Nucleus accumbens (tissue), 56 donors: ENCODE measurements around the gene SLC25A17.
"Not testable (repeated sequence)": the region's sequence is repeated elsewhere in the genome, so short reads cannot be mapped to it uniquely, and the experiment has no call there.

Experiments used
- DNase-seq, 56 donors: peaks; one replicate each; lab custom pipeline; 2025; lab: John Stamatoyannopoulos, UW

The SLC25A17 gene

DNA sequence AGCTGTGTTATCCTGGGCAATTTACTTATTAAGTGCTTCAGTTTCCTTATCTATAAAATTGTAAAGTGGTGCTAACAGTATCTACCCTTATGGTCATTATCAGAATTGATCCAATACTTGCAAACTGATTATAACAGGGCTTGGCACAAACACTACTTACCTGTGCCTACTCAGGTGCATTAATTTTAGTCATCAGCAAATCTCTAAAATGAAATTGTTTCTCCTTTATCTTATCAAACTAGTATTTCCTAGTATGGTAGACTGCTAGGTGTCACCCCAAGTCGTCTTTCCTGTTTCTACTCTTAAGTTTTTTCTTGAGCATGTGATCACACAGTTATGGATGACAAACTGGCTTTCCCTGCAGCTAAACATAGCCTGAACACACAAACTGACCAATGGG is 4.3 kb upstream of the SLC25A17 start:
- no peak for DNase-seq

DNA sequence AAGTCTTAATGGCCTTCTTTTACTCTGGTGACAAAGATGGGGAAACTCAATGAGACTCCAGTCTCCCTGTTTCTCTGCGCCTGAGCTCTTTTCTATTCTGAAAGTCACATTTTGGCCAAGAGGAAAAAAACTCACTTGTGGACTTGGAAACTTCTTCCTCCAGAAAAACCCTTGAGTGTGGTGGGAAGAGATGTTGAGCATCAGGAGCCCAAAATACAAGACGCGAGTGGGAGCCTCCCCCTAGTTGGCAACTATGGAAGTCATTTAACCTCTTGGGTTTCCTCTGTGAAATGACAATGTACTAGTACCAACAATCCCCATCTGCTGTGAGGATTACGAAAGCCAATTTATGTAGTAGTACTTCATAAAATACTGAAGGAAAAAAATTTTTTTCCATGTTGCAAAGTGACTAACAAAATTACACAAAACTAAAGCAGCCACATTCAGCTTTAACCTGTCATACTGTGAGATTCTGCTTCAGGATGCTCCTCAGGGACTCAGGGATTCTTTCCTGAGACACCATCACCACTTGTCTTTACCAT is 524 bp upstream of the SLC25A17 start:
- no peak for DNase-seq

DNA sequence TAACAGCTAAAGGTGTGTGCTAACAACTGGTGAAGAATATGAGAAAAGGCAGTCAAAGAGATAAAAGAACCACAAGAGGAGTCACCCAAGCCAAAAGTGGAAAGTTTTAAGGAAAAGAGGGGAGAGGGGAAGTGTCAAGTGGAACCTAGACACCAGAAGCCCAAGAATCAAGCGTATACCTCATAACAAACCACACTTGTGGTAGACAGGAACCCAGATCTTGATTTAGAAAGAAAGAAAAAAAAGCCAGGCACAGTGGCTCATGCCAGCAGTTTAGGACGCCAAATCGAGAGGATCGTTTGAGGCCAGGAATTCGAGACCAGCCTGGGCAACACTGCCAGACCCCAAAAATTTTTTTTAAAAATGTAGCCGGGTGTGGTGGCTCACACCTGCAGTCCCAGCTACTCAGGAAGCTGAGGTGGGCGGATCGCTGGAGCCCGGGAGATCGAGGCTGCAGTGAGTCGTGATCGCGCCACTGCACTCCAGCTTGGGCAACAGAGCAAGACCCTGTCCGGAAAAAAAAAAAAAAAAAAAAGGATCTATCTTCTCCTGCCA is 877 bp downstream of the SLC25A17 start:
- DNase-seq = no peak

DNA sequence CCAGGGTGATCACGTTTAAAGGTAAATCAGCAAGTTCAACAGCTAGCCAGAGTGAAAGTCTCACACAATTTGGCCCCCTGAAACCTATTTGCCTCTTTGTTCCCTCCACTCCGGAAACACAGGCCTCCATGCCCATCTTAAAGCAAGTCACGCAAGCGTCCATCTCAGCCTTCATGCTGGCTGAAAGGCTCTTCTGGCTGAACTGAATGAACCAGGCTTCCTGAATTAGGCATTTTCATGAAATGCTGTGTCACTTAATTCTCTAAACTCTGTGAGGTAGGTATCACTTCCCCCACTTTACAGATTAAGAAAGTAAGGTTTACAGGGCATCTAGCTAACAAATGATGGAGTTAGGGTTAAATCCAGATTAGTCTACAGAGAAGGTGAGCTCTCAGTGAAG is 1.4 kb downstream of the SLC25A17 start:
- no peak for DNase-seq

DNA sequence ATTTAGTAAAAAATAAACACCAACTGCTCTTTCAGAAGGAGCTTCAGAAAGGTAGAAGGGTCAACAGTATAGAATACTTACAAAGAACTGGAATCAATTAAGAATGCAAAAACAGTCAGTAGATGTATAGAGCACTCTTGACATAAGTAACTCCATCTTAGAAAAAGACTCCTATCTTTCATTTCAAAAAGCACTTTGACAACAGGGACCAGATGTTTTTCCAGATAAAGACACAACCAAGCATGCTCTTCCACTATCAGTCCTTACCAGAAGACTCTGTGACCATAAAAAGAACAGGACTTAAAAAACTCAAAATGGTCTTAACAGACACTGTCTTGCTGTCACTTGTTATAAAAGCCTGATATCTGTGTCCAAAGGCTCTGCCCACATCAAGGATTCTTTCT is 5.2 kb downstream of the SLC25A17 start:
- DNase-seq = no peak

DNA sequence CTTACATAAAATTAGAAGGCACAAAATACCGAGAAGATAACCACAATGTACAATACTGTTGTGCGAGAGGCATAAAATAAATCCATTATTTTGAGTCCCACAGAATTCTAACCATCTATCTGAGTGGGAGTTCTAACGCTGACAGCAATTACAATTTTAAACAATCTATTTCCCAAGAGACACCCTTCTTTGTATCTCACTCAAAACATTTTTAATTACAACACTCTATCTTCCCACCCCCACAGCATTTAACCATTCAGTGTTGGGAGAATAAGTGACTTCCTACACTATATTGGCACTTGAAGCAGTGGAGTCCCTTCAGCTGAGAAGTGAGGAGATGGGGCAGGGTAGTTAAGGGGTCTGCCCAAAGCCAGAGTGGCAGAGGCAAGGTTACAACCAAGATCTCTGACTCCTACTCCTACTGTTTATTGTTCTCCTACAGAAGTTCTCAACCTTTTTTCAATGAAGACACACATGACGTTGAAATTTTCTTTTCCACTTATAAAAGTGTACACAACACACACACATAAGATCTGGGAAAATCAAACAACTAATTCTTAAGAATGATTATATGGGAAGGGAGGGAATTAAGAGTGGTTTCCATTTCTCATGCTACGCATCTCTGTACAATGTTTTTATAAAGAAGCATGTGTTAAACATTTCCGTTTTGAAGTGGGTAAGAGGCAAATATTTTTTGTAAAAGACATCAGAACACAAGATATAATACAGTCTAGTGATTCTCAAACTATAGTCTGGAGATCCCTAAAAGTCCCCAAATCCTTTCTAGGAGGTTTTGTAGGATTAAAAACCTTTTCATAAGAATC is 10.9 kb downstream of the SLC25A17 start:
- no peak for DNase-seq

DNA sequence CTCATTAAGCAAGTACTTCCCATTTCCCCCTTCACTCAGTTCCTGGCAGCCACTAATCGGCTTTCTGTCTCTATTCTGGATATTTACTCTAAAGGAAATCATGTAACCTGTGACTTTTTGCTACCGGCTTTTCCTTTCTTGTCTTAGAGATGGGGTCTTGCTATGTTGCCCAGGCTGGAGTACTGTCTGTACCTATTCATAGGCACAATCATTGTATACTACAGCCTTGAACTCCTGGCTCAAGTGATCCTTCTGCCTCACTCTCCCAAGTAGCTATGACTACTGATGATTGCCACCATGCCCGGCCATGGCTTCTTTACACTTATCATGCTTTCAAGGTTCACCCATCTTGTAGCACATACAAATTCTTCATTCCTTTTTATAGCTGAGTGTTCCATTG is 12.4 kb downstream of the SLC25A17 start:
- no peak for DNase-seq

DNA sequence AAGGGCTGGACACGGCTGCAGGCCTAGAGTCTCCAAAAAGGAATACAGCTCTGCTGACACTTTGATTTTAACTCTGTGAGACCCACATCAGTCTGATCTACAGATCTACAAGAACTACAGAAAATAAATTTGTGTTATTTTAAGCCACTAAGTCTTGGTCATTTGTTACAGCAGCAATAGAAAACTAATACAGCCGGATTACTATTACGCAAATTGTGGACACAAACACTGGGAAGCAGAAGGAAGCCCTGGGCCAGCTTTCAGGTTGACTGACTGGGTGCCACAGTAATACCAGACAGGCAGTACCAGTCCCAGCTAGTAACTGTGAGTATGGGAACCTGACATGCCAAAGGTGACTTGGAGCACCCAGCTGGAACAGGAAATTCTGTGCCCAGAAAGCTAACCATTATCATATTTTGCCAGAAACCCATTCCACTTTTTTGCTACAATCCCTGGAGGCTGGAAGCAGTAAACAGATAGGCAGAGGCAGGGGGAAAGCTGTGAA is 13.4 kb downstream of the SLC25A17 start:
- DNase-seq = no peak

DNA sequence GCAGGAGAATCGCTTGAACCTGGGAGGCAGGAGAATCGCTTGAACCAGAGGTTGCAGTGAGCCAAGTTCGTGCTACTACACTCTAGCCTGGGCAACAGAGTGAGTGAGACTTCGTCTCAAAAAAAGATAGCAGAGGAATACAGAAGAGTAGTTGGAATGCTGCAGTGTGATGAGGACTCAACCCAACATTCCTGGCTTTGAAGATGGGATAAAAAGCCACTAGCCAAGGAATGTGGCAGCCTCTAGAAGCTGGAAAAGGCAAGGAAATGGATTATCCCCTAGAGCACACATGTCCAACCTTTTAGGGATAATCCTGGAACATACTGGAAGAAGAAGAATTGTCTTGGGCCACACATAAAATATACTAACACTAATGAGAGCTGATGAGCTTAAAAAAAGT is 13.9 kb downstream of the SLC25A17 start:
- DNase-seq = no peak

DNA sequence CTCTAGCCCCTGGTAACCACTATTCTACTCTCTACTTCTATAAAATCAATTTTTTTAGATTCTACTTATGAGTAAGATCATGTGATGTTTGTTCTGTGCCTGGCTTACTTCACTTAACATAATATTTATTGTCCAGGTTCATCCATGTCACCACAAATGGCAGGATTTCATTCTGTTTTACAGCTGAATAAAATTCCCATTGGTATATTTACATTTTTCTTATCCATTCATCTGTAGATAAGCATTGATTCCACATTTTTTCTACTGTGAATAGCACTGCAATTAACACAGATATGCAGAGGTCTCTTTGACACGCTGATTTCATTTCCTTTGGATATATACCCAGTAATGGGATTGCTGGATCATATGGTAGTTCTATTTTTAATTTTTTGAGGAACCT is 15.8 kb downstream of the SLC25A17 start:
- no peak for DNase-seq

DNA sequence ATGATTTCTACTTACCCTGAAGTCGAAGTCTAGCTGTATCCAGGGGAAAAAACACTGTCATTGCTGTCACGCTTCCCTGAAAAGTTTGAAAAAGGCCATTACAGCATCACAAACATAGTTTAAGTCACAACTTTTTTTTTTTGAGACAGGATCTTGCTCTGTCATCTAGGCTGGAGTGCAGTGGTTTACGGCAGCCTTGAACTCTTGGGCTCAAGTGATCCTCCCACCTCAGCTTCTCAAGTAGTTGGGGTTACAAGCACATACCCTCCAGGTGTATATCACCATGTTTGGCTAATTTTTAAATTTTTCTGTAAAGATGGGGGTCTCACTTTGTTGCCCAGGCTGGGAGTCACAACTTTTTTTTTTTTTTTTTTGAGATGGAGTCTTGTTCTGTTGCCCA is 20.1 kb downstream of the SLC25A17 start:
- DNase-seq = no peak

DNA sequence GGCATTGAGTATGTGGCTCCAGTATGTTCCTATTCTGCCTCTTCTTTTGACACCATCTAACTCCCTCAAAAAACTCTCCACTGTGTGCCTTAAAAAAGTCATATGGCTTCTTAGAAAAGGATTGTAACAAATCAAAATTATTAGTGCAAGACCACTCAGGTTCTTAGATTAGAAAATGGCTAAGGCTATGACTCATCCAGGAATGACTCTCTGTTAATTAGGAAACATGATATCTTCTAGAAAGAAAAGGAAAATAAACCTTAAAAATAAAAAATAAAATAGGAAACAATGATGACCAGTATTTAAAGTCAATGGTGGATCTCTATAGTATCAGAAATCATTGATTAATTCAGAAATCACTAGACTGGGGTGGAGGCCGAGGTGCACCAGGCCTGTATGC is 21.7 kb downstream of the SLC25A17 start:
- no peak for DNase-seq

DNA sequence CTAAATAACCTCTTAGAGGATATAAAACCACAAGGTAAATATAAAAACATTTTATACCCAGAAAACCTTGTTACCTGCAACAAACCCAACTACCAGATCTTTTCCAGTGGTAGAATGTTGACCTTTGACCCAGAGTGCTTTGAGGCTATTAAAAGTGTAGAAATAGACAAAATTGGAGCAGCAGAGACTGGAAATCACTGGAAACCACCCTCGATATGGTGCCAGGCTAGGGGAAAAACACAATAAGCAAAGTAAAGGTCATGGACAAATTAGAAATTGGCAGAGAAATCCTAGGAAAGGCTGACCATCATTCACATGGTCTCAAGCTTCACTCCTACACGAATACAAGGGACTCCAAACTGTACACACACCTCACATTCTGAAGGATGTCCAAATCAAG is 26.7 kb downstream of the SLC25A17 start:
- no peak for DNase-seq

DNA sequence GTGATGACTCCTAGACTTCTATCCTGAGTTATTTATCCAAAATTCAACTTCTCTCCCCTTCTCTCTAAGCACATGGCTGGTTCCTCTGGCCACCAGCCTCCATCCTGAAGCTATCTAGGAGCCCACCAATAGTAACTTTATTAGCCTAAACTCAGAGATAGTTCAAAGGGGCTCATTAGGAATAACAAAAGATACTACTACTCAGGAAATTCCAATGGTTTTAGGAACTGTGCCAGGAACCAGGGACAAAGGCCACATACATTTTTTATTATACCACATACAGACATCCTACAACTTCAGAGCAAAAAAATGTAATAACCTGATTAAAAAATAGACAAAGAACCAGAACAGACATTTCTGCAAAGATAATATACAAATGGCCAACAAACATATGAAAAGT is 27.9 kb downstream of the SLC25A17 start:
- DNase-seq = no peak

DNA sequence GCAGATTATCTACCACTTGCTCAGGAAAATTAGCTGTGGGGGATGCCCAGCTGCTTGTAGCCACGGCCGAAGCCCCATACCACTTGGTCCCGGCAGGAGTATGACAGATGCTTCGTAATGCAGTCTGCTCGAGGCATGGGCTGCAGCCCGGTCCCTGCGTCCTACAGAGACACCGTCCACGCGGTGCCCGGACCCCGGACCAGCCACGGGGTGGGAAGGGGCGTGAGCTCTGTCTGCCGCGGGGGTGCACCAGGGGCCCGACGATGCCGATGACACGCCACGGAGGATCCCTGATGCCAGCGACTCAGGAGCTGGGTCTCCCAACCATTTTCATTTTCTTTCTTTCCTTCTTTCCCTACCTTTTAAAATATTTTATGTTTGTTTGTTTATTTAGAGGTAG is 30.0 kb downstream of the SLC25A17 start:
- DNase-seq = no peak

DNA sequence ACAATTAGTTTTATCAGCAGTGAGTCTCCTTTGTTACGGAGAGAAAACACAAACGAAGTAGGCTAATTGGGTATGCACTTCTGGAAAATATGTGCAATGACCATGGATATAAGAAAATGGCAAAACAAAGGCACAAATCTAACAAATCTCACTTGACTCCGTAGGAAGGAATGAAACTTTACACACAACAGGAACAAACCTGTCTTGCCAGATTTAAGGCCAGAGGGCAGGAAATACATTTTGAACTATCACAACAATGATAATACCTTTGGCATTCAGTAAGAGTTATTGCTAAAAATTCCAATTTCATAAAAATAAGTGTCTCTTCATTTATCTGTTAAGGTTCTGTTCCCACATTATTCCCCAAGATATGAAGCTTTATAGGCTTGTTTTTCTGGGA is 36.6 kb downstream of the SLC25A17 start:
- no peak for DNase-seq

DNA sequence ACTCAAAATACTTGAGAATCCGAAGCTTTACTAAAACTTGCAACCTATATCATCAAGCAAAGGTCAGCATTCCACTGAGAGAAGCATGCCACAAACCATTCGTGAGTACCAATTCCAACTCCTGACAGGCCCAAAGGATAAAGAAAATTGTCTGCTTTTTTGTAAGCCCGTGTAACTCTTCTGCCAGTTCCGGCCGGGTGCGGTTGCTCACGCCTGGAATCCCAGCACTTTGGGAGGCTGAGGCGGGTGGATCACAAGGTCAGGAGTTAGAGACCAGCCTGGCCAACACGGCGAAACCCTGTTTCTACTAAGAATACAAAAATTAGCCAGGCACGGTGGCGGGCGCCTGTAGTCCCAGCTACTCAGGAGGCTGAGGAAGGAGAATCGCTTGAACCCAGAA is 37.4 kb downstream of the SLC25A17 start:
- not testable (repeated sequence) for DNase-seq

DNA sequence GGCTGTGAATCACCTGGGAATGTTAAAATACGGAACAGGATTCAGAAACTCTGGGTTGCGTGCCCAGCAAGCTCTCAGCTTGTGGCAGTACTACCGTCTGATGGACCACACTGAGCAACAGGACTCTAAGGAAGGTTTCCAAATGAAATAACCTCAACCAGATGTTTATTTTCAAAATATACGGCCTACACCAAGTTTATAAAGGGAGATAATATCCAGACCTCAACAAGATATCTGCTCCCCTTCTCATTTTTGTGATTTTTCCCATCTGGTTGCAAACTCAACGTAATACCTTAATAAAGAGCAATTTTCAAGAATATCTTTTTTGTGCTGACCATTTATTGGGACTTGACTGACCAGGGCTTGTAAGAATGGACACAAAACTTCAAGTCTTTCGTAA is 49.4 kb downstream of the SLC25A17 start:
- DNase-seq = no peak

DNA sequence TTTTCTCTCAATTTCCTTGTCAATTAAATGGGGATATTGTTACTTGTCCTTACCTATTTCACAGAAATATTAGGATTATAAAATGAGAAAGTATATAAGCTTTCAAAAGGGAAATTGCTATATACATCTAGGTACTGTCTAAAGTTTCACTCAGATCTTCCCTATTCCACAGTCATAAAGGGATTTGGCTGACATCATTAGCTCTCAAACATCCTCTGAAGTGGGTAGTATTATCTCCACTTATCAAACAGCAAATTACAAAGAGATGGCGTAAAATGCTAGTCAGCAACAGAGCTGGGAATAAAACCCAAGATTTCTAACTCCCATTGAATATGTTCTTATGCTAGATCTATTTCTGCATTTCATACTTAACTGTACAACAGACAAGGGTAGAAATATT is 50.9 kb downstream of the SLC25A17 start:
- no peak for DNase-seq

DNA sequence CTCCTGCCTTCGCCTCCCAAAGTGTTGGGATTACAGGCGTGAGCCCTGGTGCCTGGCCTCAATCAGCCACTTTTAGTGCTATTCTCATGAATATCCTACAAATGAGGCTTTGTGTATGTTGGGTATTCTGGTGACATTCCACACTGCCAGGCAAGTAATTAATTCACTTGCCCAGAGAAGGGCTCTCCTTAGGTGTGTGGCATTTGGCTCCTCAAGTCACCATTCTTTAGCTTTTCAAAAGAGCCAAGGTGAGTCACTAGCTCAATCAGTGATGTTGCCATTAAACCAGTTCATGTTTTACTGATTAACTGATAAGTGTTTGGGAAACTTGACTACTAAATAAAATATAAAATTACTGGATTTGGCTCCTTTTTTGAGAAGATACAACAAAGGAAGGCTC is 52.2 kb downstream of the SLC25A17 start:
- DNase-seq = no peak

DNA sequence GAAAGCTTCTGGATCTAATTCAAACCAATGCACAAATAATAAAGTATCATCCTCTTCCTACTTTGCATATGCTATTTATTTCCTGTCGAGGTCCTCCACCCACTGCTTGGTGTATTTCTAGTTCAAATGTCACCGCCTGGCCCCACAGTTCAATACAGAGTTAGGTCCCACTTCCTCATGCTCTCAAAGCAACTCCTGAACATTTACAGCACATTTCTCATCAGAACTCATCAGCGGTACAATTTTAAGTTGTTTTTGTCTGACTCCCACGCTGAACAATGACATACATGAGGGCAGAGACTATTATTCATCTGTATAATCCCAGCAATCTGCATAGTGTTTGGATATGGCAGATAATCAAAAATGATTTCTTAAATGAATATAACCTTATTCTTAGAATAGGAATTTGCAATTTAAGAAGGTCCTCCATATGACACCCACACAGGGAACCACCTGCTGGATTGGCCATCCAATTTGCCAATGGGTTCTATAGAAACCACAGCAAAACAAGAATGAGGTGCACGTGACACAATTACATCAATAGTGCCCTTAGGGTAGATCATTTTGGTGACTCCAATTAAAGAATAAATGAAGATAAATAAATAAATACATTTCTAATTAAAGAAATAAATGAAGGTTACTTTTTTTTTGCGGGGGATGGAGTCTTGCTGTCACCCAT is 54.2 kb downstream of the SLC25A17 start:
- DNase-seq = peak in 1 of 56 donors; percentile 6
